PFSK-1 (cell line): ENCODE measurements around the gene FBN2.

Source experiments
- POLR2AphosphoS5 ChIP-seq: IDR thresholded peaks from 2 replicates; pipeline ENCODE4 v1.6.1; 2012; ENCODE audit warnings: low read depth, mild to moderate bottlenecking, control low read depth, low read length, moderate library complexity
- TAF1 ChIP-seq: IDR thresholded peaks from 2 replicates; pipeline ENCODE4 v1.6.1; 2012; ENCODE audit warnings: low read length, control low read depth, borderline replicate concordance; ENCODE audit not compliant: insufficient read depth

DNA sequence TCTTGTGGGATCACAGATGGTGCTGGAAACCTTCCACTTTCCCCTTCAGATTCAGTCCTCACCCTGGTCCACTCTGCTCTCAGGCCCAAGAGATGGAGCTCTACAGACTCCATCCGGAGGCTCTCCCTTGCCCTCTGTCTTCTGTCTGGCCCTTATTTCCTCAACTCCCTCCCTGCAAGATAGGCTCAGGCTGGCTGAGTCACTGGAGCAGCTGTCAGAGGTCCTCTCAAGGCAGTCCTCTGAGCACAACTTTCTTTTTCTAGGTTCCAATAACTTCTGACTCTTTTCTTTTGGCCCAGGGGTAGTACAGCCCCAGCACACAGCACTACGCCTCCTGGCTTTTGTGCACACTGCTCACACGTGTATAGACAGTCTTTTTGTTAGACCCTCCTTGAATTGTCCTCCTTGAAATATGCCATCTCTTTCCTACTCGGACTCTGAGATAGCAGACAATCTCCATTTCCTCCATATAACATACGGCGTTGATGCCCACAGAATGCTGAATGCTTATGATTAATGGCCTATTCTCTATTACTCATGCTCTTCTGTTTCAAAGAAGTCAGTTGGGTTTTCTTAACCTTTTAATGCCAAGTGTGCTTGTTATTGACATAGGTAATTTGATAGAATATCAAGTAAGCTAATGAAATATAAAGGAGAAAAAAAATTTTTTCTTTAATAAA, 261.4 kb downstream of the FBN2 start:
- TF ChIP-seq POLR2AphosphoS5 (no peak), TAF1 (no peak)
